Left lung (tissue), 10 donors: ENCODE results near the gene IL5RA. TPM values are rescaled to one million over a fixed set of nuclear protein-coding genes. Genes with fewer than 3 reads are reported as not detected.

Experiments
- ATAC-seq: fragments of 200-7000 bp; cut with Tn5 transposase; one replicate; pipeline ENCODE4 v1.9.1; 2020; ENCODE audit warnings: moderate library complexity
- DNase-seq, 4 donors: peaks; one replicate each; pipeline ENCODE4 v3.0.0-alpha.2; 2013 to 2020
- H3K27ac ChIP-seq, 2 donors: fragments of 200-600 bp; sonication (generic) in 1 of 2; one replicate each; pipeline versions ENCODE4 v1.5.0 to v1.8.0; 2020 to 2021
- H3K27me3 ChIP-seq, 2 donors: fragments of 200-600 bp; sonication (generic) in 1 of 2; one replicate each; pipeline versions ENCODE4 v1.5.0 to v1.8.0; 2020 to 2021
- H3K36me3 ChIP-seq, 2 donors: fragments of 200-600 bp; sonication (generic) in 1 of 2; one replicate each; pipeline versions ENCODE4 v1.5.0 to v1.8.0; 2020 to 2021
- H3K4me1 ChIP-seq, 2 donors: fragments of 200-600 bp; one replicate each; pipeline ENCODE4 v1.8.0; 2021
- H3K4me3 ChIP-seq, 2 donors: fragments of 200-600 bp; sonication (generic) in 1 of 2; one replicate each; pipeline versions ENCODE4 v1.5.0 to v1.8.0; 2020 to 2021; ENCODE audit warnings: mild to moderate bottlenecking in 1 of 2
- H3K9me3 ChIP-seq, 2 donors: fragments of 200-600 bp; sonication (generic) in 1 of 2; one replicate each; pipeline versions ENCODE4 v1.5.0 to v1.8.0; 2020 to 2021
- CTCF ChIP-seq, 2 donors: fragments of 200-600 bp; sonication (generic) in 1 of 2; IDR thresholded peaks; one replicate each; pipeline versions ENCODE4 v1.5.0 to v1.8.0; 2021; ENCODE audit warnings: antibody characterized with exemption in 2 of 2
- intact Hi-C, 2 donors: fragments of 100-400 bp; cut with DNase I; formaldehyde crosslinking; loops; one replicate each; pipeline versions ENCODE4 v1.11.2 to v1.14.2; 2022
- polyA plus RNA-seq, 6 donors: library from polyadenylated mRNA; unstranded; fragments of 120-200 nt; gene quantifications; one replicate each; pipeline ENCODE4 v1.2.1, GENCODE V29; 2013; ENCODE audit not compliant: insufficient read length in 6 of 6
- total RNA-seq, 2 donors: library from RNA; stranded (reverse); fragmentation: NEBNext Ultra II Directional; extraction: Animal tissue kit (Norgen Biotek cat#: 25700); gene quantifications; one replicate each; pipeline ENCODE4 v1.2.1, GENCODE V29; 2021
- donor health status: DM: no; HTN: yes; CAD: no.
- donor health status: DM: no; HTN: no; CAD: no.

The IL5RA gene
- total and polyA plus RNA-seq, 8 donors: 0.50 to 5.2 (median 2.9) TPM

GRCh38 chr3:3020209-3020608 lies 90.0 kb downstream of the IL5RA start:
- Histone ChIP-seq H3K27ac (no peak overlapping the region), H3K9me3 (no peaks in the 10 kb centered on the region), H3K27me3 (no peaks in the 10 kb centered on the region), H3K4me3 (no peak overlapping the region), H3K36me3 (no peaks in the 10 kb centered on the region), H3K4me1 (no peaks in the 10 kb centered on the region)
- ATAC-seq: no peak
- TF ChIP-seq CTCF (IDR thresholded peaks at IDR 0.05): no peak
- DNase-seq: no peak
- intact Hi-C loops: no loop called here

Other genes starting within 250 kb of the IL5RA start
- 10 to 100 TPM; 21.4 to 23.8 TPM for gene TRNT1, start 16.6 kb upstream of the IL5RA start, total RNA-seq
- gene TRNT1, start 16.6 kb upstream of the IL5RA start, polyA plus RNA-seq: 10 to 100 TPM; 34.7 to 41.9 (median 37.7) TPM
- gene CRBN, start 69.3 kb upstream of the IL5RA start, total RNA-seq: 10 to 100 TPM; 34.4 to 34.8 TPM
- gene CRBN, start 69.3 kb upstream of the IL5RA start, polyA plus RNA-seq: 10 to 100 TPM; 57.6 to 79.6 (median 64.7) TPM